Astrocyte of the spinal cord (primary cell): ENCODE results near the gene SSH3.

ENCODE experiments used
- DNase-seq: peaks from one replicate; pipeline ENCODE4 v3.0.0; 2011; ENCODE audit warnings: low read depth, low spot score
- H3K4me3 ChIP-seq: 2 replicates; pipeline ENCODE4 v1.5.1; 2011; ENCODE audit warnings: low read depth, mild to moderate bottlenecking, low read length, moderate library complexity
- CTCF ChIP-seq: IDR thresholded peaks from 2 replicates; pipeline ENCODE4 v1.5.1; 2012; ENCODE audit warnings: low read depth, mild to moderate bottlenecking, low read length, inconsistent platforms
- in situ Hi-C: cut with HindIII; loops from 2 replicates; pipeline ENCODE4 v1.10.0; 2017; ENCODE audit warnings: low sequenced_read_pairs

SSH3 gene

DNA sequence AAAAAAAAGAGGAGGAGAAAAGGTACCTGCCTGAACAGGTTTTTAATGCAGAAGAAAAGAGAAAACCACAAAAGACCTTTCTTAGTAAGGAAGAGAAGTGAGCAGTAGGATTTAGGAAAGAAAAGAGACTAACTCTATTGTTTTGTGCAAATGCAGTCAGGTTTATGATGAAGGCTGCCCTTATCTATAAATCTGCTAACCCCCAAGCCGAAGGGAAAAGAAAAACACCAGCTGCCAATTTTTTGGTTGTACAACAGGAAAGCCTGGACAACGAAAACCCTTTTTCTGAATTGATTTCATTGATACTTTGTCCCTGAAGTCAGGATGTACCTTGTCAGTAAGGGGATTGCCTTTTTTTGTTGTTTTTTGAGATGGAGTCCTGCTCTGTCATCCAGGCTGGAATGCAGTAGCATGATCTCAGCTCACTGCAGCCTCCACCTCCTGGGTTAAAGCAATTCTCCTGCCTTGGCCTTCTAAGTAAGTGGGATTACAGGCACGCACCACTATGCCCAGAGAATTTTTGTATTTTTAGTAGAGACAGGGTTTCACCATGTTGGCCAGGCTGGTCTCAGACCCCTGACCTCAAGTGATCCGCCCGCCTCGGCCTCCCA, 28.9 kb downstream of the SSH3 start:
- DNase-seq = no peak
- no peak for TF ChIP-seq CTCF
- in situ Hi-C loops = no loop called here
- H3K4me3 ChIP-seq = no peak overlapping the region

GRCh38 chr11:67337257-67337656, 33.9 kb downstream of the SSH3 start:
- no peak for DNase-seq
- no peak for TF ChIP-seq CTCF
- no peak overlapping the region for H3K4me3 ChIP-seq
- in situ Hi-C loops = no loop called here

DNA sequence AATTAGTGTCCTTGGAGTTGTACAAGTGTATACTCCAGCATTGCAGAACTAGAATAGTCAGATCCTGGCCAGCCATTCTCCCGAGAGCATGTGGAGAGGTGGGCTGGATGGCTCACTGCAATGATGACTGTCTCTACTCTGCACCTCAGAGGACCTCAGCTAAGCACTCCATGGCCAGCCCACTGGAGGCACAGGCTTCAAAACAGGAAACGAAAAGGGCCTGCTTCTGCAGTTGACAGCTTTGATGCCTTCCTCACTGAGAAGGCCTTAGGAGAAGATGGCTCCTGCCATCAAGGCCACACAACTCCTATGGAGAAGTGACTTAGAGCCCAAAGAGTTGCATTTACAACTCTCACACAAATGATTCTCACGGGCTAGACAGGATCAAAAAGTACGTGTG, 40.9 kb downstream of the SSH3 start:
- in situ Hi-C loops = no loop called here
- TF ChIP-seq CTCF = no peak
- no peak overlapping the region for H3K4me3 ChIP-seq
- DNase-seq = no peak

- DNase-seq = no peak
- in situ Hi-C loops = no loop called here
- TF ChIP-seq CTCF = no peak
Observed at GRCh38 chr11:67345247-67345919, 42.1 kb downstream of the SSH3 start.

DNA sequence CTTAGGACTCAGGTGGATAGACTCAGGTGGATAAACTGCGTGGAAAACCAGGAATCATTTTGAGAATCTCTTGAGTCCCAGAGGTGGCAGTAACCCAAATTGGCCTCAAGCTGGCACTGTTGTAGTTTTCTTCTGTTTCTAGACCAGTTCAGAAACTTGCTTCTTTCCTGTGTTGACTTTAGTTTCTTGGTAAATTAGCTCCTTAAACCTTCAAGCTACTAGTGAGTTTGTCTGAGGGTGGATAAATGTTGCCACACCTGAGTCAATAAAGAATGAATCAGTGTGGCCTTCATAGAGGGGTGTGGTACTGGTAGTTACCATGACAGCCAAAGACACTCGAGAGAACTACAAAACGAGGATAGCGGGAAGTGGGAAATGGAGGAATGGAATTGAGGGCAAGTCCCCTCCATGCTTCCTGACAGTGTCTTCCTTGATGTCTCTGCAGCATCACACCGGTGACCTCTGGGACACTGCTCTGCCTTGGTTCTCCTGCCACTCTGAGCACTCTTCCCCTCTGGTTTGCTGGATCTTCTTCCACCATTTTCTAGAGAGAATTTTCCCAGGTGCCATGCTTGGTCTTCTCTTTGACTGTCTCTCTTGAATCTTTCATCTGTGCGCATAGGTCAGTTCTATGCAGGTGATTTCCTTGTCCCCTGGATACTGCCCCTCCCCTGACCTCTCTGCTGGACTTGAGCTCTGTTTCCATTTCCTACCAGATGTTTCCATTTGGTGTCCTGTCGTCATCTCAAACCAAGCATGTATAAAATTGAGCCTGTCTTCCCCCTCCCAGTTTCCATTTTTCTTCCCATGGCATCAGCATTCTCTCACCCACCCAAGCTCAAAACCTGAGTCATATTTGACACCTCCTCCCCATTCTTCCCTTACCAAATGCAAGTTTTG, 42.8 kb downstream of the SSH3 start:
- peak; percentile 60 for DNase-seq

More at GRCh38 chr11:67345247-67345919, 42.1 kb downstream of the SSH3 start:
- no peak overlapping the region for H3K4me3 ChIP-seq

More for the DNA sequence above, 42.8 kb downstream of the SSH3 start:
- no peak overlapping the region for H3K4me3 ChIP-seq
- peak; percentile 91 for TF ChIP-seq CTCF
- in situ Hi-C loops = no loop called here
